Upper lobe of right lung (tissue), 1 donor: Measurements from ENCODE around the gene ATP4B. TPM values are rescaled to one million over a fixed set of nuclear protein-coding genes. Genes with fewer than 3 reads are reported as not detected.

ENCODE experiments used
- ATAC-seq: fragments of 200-7000 bp; cut with Tn5 transposase; one replicate; pipeline ENCODE4 v1.9.1; 2020; ENCODE audit warnings: mild to moderate bottlenecking, moderate library complexity
- DNase-seq: peaks from one replicate; pipeline ENCODE4 v3.0.0-alpha.2; 2020
- H3K27ac ChIP-seq: fragments of 200-600 bp; one replicate; pipeline ENCODE4 v1.8.0; 2022
- H3K27me3 ChIP-seq: fragments of 200-600 bp; one replicate; pipeline ENCODE4 v1.8.0; 2022; ENCODE audit warnings: mild to moderate bottlenecking
- H3K36me3 ChIP-seq: fragments of 200-600 bp; one replicate; pipeline ENCODE4 v1.8.0; 2022
- H3K4me1 ChIP-seq: fragments of 200-600 bp; one replicate; pipeline ENCODE4 v1.8.0; 2022
- H3K4me3 ChIP-seq: fragments of 200-600 bp; one replicate; pipeline ENCODE4 v1.8.0; 2022; ENCODE audit warnings: mild to moderate bottlenecking
- H3K9me3 ChIP-seq: fragments of 200-600 bp; one replicate; pipeline ENCODE4 v1.8.0; 2022
- intact Hi-C: fragments of 100-400 bp; cut with DNase I; formaldehyde crosslinking; loops from one replicate; pipeline ENCODE4 v1.11.0; 2022
- total RNA-seq: library from RNA; stranded (reverse); fragmentation: NEBNext Ultra II Directional; extraction: Animal tissue kit (Norgen Biotek cat#: 25700); gene quantifications from one replicate; pipeline ENCODE4 v1.2.1, GENCODE V29; 2021
- TF ChIP-seq, protein P1 (sequence below): fragments of 200-600 bp; IDR thresholded peaks from one replicate; pipeline ENCODE4 v1.8.0; 2022; ENCODE audit warnings: antibody characterized with exemption
- donor health status: DM: no; HTN: yes; CAD: no; lungs with severe emphysema.

ATP4B gene
- total RNA-seq, 1 donor from 2014 or later, result not detected

- H3K36me3 ChIP-seq, result no peaks in the 10 kb centered on the region
- ATAC-seq, result no peak
- no peak overlapping the region for H3K4me3 ChIP-seq
- intact Hi-C loops, result no loop called here
- TF ChIP-seq, protein P1, sequence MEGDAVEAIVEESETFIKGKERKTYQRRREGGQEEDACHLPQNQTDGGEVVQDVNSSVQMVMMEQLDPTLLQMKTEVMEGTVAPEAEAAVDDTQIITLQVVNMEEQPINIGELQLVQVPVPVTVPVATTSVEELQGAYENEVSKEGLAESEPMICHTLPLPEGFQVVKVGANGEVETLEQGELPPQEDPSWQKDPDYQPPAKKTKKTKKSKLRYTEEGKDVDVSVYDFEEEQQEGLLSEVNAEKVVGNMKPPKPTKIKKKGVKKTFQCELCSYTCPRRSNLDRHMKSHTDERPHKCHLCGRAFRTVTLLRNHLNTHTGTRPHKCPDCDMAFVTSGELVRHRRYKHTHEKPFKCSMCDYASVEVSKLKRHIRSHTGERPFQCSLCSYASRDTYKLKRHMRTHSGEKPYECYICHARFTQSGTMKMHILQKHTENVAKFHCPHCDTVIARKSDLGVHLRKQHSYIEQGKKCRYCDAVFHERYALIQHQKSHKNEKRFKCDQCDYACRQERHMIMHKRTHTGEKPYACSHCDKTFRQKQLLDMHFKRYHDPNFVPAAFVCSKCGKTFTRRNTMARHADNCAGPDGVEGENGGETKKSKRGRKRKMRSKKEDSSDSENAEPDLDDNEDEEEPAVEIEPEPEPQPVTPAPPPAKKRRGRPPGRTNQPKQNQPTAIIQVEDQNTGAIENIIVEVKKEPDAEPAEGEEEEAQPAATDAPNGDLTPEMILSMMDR, result no peak
- H3K4me1 ChIP-seq, result no peaks in the 10 kb centered on the region
- DNase-seq, result peak; percentile 36
- H3K27ac ChIP-seq, result no peak overlapping the region
- no peaks in the 10 kb centered on the region for H3K27me3 ChIP-seq
- no peaks in the 10 kb centered on the region for H3K9me3 ChIP-seq
Measured at GRCh38 chr13:113669231-113669754, 11.3 kb upstream of the ATP4B start.

- no peaks in the 10 kb centered on the region for H3K9me3 ChIP-seq
- TF ChIP-seq, protein P1, result no peak
- H3K4me3 ChIP-seq, result no peak overlapping the region
- intact Hi-C loops, result no loop called here
- H3K27me3 ChIP-seq, result no peaks in the 10 kb centered on the region
- no peaks in the 10 kb centered on the region for H3K4me1 ChIP-seq
- H3K36me3 ChIP-seq, result no peaks in the 10 kb centered on the region
- H3K27ac ChIP-seq, result no peak overlapping the region
- ATAC-seq (no peak), DNase-seq (peak; percentile 61)
Measured at GRCh38 chr13:113668491-113668971, 10.5 kb upstream of the ATP4B start.

DNA sequence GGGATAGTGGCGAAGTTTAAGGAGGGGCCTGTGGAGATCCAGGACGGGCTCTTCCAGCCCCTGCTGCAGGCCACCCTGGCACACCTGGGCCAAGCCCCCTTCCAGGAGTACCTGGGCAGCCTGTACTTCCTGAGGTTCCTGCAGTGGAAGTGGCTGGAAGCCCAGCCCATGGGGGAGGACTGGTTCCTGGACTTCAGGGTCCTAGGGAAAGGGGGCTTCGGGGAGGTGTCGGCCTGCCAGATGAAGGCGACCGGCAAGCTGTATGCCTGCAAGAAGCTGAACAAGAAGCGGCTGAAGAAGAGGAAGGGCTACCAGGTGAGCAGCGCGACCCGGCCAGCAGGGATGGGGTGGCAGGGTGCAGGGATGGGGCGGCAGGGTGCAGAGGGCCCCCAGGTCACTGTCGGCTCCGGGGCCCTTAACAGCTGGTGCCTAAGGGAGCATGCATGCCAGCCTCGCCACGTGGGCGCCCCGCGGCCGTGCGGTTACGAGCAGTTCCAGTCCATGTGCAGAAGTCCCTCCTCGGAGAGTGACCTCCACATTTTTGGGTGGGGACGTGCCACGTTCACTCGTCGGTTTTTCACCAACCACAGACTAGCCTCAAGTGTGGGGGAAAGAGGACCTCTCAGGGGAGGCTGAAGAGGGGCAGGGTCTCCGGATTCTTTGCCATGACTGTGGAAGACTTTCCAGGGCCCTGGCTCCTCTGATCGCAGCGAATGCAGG, 9.9 kb upstream of the ATP4B start:
- intact Hi-C loops, result no loop called here
- Histone ChIP-seq H3K27ac (no peak overlapping the region), H3K27me3 (no peaks in the 10 kb centered on the region), H3K4me1 (no peaks in the 10 kb centered on the region), H3K9me3 (no peaks in the 10 kb centered on the region), H3K4me3 (no peak overlapping the region), H3K36me3 (no peaks in the 10 kb centered on the region)
- TF ChIP-seq, protein P1, result no peak
- DNase-seq (peak; percentile 49), ATAC-seq (no peak)

GRCh38 chr13:113666951-113667701, 9.1 kb upstream of the ATP4B start, which contains the start of gene GRK1:
TSS of gene GRK1 (plus strand) at chr13:113667219. CDS start at chr13:113667387, 168 bp downstream.
- H3K27me3 ChIP-seq, result no peaks in the 10 kb centered on the region
- TF ChIP-seq, protein P1, result no peak
- no peak within 1 kb of the TSS for H3K27ac ChIP-seq
- H3K9me3 ChIP-seq, result no peaks in the 10 kb centered on the region
- no peaks in the 10 kb centered on the region for H3K36me3 ChIP-seq
- intact Hi-C loops, result no loop called here
- DNase-seq, result peak; percentile 63
- H3K4me1 ChIP-seq, result no peaks in the 10 kb centered on the region
- no peak for ATAC-seq
- H3K4me3 ChIP-seq, result no peak within 1 kb of the TSS

GRCh38 chr13:113666329-113666670, 8.3 kb upstream of the ATP4B start:
- H3K4me1 ChIP-seq, result no peaks in the 10 kb centered on the region
- no peak overlapping the region for H3K4me3 ChIP-seq
- no peaks in the 10 kb centered on the region for H3K27me3 ChIP-seq
- H3K36me3 ChIP-seq, result no peaks in the 10 kb centered on the region
- TF ChIP-seq, protein P1, result no peak
- H3K9me3 ChIP-seq, result no peaks in the 10 kb centered on the region
- ATAC-seq, result no peak
- intact Hi-C loops, result no loop called here
- no peak overlapping the region for H3K27ac ChIP-seq
- no peak for DNase-seq
